K562 (cell line): Measurements from ENCODE around the gene ECSCR. TPM values are rescaled to one million over a fixed set of nuclear protein-coding genes. Genes with fewer than 3 reads are reported as not detected.

ENCODE experiments used
- ARID3B ChIP-seq: fragments of 250-450 bp; sonication (Bioruptor Pico); IDR thresholded peaks from 2 replicates; pipeline ENCODE4 v1.4.0; 2020; ENCODE audit warnings: borderline replicate concordance
- EP400 ChIP-seq: fragments of 450-650 bp; IDR thresholded peaks from 2 replicates; pipeline ENCODE4 v1.6.1; 2017; ENCODE audit warnings: antibody characterized with exemption, mild to moderate bottlenecking, moderate library complexity
- ERF ChIP-seq: fragments of 450-650 bp; formaldehyde crosslinking; IDR thresholded peaks from 2 replicates; pipeline ENCODE4 v1.4.0; 2020; ENCODE audit warnings: mild to moderate bottlenecking, mixed read lengths
- FOSL1 ChIP-seq: fragments of 200-800 bp; sonication (Bioruptor generic); conservative IDR thresholded peaks from 2 replicates; pipeline ENCODE4 v1.6.1; 2016; ENCODE audit warnings: missing genetic modification characterization, missing compliant biosample characterization
- HDAC6 ChIP-seq: IDR thresholded peaks from 2 replicates; pipeline ENCODE4 v1.6.1; 2012; ENCODE audit warnings: low read depth, mild to moderate bottlenecking, control low read depth, inconsistent platforms, low read length, moderate library complexity
- HMG20A ChIP-seq: fragments of 450-650 bp; formaldehyde crosslinking; conservative IDR thresholded peaks from 2 replicates; pipeline ENCODE4 v1.4.0; 2020; ENCODE audit warnings: mild to moderate bottlenecking, mixed read lengths
- HNRNPLL ChIP-seq: fragments of 200-400 bp; formaldehyde crosslinking; IDR thresholded peaks from 2 replicates; pipeline ENCODE4 v1.6.1; 2017; ENCODE audit warnings: low read length, low read depth, mild to moderate bottlenecking; ENCODE audit not compliant: poor library complexity, severe bottlenecking
- NR2C1 ChIP-seq, 2 experiments: fragments of 450-650 bp; IDR thresholded peaks; 2 replicates each; pipeline ENCODE4 v1.6.1; 2017; ENCODE audit warnings: mild to moderate bottlenecking in 2 of 2, antibody characterized with exemption in 1 of 2, inconsistent platforms in 1 of 2, missing compliant biosample characterization in 1 of 2, missing genetic modification characterization in 1 of 2
- PURB ChIP-seq: sonication (generic); formaldehyde crosslinking; IDR thresholded peaks from 2 replicates; pipeline ENCODE4 v1.9.0; 2021; ENCODE audit warnings: low read depth, mild to moderate bottlenecking, missing genetic modification reagents
- SAP30 ChIP-seq: fragments of 200-600 bp; sonication (generic); IDR thresholded peaks from 2 replicates; pipeline ENCODE4 v1.6.1; 2012; ENCODE audit warnings: borderline replicate concordance, low read depth, mild to moderate bottlenecking, moderate library complexity, low read length, control low read depth, inconsistent platforms; ENCODE audit not compliant: insufficient read depth, poor library complexity, severe bottlenecking
- SMARCA5 ChIP-seq: fragments of 450-650 bp; IDR thresholded peaks from 2 replicates; pipeline ENCODE4 v1.6.1; 2016
- SMARCE1 ChIP-seq: fragments of 450-650 bp; IDR thresholded peaks from 2 replicates; pipeline ENCODE4 v1.7.1; 2016; ENCODE audit warnings: mild to moderate bottlenecking
- SPI1 ChIP-seq: IDR thresholded peaks from 2 replicates; pipeline ENCODE4 v1.6.1; 2011; ENCODE audit warnings: low read depth, low read length, control low read depth, borderline replicate concordance
- SREBF2 ChIP-seq: sonication (generic); formaldehyde crosslinking; IDR thresholded peaks from 2 replicates; pipeline ENCODE4 v1.4.0; 2020; ENCODE audit warnings: mild to moderate bottlenecking, missing genetic modification reagents
- TBL1XR1 ChIP-seq, 2 experiments: IDR thresholded peaks; 2 replicates each; pipeline ENCODE4 v1.6.1; 2012; ENCODE audit warnings: improper control_type of control experiment in 2 of 2, low read length in 2 of 2, mild to moderate bottlenecking in 1 of 2
- TCFL5 ChIP-seq: fragments of 250-450 bp; sonication (Bioruptor Pico); conservative IDR thresholded peaks from 2 replicates; pipeline ENCODE4 v1.6.1; 2021; ENCODE audit warnings: mild to moderate bottlenecking, moderate library complexity, matching md5 sums
- ZKSCAN1 ChIP-seq: fragments of 150-350 bp; IDR thresholded peaks from 2 replicates; pipeline ENCODE4 v1.6.1; 2016; ENCODE audit warnings: low read depth, low read length
- ZNF121 ChIP-seq: sonication (generic); formaldehyde crosslinking; conservative IDR thresholded peaks from 2 replicates; pipeline ENCODE4 v1.8.0; 2022; ENCODE audit warnings: missing genetic modification reagents
- ZNF347 ChIP-seq: fragments of 450-650 bp; formaldehyde crosslinking; IDR thresholded peaks from 2 replicates; pipeline ENCODE4 v1.4.0; 2020; ENCODE audit warnings: low read depth, mild to moderate bottlenecking, moderate library complexity
- ZNF512 ChIP-seq: IDR thresholded peaks from 2 replicates; pipeline ENCODE4 v1.6.1; 2016; ENCODE audit warnings: missing genetic modification characterization, missing compliant biosample characterization
- ZNF551 ChIP-seq: fragments of 250-450 bp; sonication (Bioruptor Pico); IDR thresholded peaks from 2 replicates; pipeline ENCODE4 v1.5.0; 2021; ENCODE audit warnings: mild to moderate bottlenecking, moderate library complexity
- ZNF583 ChIP-seq: fragments of 250-450 bp; sonication (Bioruptor Pico); IDR thresholded peaks from 2 replicates; pipeline ENCODE4 v1.4.0; 2020
- ZNF778 ChIP-seq: fragments of 450-650 bp; formaldehyde crosslinking; IDR thresholded peaks from 2 replicates; pipeline ENCODE4 v1.4.0; 2020; ENCODE audit warnings: mild to moderate bottlenecking, moderate library complexity
- polyA plus RNA-seq, 8 experiments: library from polyadenylated mRNA; depleted of rRNA in 4 of 8; stranded (reverse) in 5 of 8; unstranded in 3 of 8; fragments of >200 nt; fragmentation: Nextera tagmentation in 2 of 8; fragmentation: Illumina TruSeq in 1 of 8; extraction: Ambion mirVana in 2 of 8; extraction: Trizol in 1 of 8; gene quantifications; 2 replicates each; pipeline versions ENCODE4 v1.2.1 to v1.2.3, GENCODE V29; 2011 to 2014; ENCODE audit warnings: inconsistent platforms in 1 of 8, missing spikeins in 1 of 8
- total RNA-seq, 7 experiments: library from RNA; depleted of rRNA in 6 of 7; stranded (reverse); fragments of >200 nt in 6 of 7; fragmentation: Illumina TruSeq in 2 of 7; extraction: Trizol in 2 of 7; gene quantifications; 2 replicates each; pipeline versions ENCODE4 v1.2.1 to v1.2.3, GENCODE V29; 2011 to 2021; ENCODE audit warnings: low replicate concordance in 1 of 7
- TF ChIP-seq, protein P1 (sequence below): fragments of 250-450 bp; sonication (Bioruptor Pico); IDR thresholded peaks from 2 replicates; pipeline ENCODE4 v1.4.0; 2020; ENCODE audit warnings: mild to moderate bottlenecking

Gene ECSCR
- total and polyA plus RNA-seq, 9 of the 15 experiments (the other 6 are each of a cell fraction or from before 2014, with no cell fraction given), result 0.10 to 0.25 (median 0.13) TPM; not detected in 6

GRCh38 chr5:139482050-139482889 is 19.7 kb upstream of the ECSCR start, which contains the start of gene STING1 (continued):
- TF ChIP-seq HMG20A (CRISPR knock-in tag), result no peak
- TF ChIP-seq ZNF512 (tag), result no peak
- peak; percentile 63; the same call in 1 of the 2 replicates for TF ChIP-seq SPI1
- peak; percentile 53; the same call in 1 of the 2 replicates for TF ChIP-seq ZKSCAN1
- no peak for TF ChIP-seq ZNF778 (CRISPR knock-in tag)
- TF ChIP-seq PURB, result no peak
- TF ChIP-seq ZNF551 (CRISPR knock-in tag), result no peak
- peak; percentile 30; the same call in 1 of the 2 replicates for TF ChIP-seq ERF (CRISPR knock-in tag)
- no peak for TF ChIP-seq SAP30
- no peak for TF ChIP-seq SMARCA5
- TF ChIP-seq SMARCE1, result 0 out of 2 replicates have a peak, but pooled peaks have one; percentile 23
- peak; percentile 63; the same call in 1 of the 2 replicates for TF ChIP-seq TCFL5 (CRISPR knock-in tag)
- peak; percentile 83 for TF ChIP-seq NR2C1 (IDR thresholded peaks at IDR 0.05)
- TF ChIP-seq NR2C1 (tag; IDR thresholded peaks at IDR 0.05), result peak; percentile 89
- no peak for TF ChIP-seq SREBF2 (CRISPR knock-in tag)
- TF ChIP-seq ZNF121 (CRISPR knock-in tag), result no peak
- TF ChIP-seq, protein P1, sequence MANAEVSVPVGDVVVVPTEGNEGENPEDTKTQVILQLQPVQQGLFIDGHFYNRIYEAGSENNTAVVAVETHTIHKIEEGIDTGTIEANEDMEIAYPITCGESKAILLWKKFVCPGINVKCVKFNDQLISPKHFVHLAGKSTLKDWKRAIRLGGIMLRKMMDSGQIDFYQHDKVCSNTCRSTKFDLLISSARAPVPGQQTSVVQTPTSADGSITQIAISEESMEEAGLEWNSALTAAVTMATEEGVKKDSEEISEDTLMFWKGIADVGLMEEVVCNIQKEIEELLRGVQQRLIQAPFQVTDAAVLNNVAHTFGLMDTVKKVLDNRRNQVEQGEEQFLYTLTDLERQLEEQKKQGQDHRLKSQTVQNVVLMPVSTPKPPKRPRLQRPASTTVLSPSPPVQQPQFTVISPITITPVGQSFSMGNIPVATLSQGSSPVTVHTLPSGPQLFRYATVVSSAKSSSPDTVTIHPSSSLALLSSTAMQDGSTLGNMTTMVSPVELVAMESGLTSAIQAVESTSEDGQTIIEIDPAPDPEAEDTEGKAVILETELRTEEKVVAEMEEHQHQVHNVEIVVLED, result 0 out of 2 replicates have a peak, but pooled peaks have one; percentile 10
- TF ChIP-seq ZNF347, result no peak
- TF ChIP-seq HNRNPLL, result no peak
- TF ChIP-seq EP400, result peak; percentile 61
- TF ChIP-seq FOSL1, result peak; percentile 51; the same call in 1 of the 2 replicates
- TF ChIP-seq ARID3B, result peak; percentile 82
- no peak for TF ChIP-seq ZNF583 (CRISPR knock-in tag)
- TF ChIP-seq TBL1XR1 (IDR thresholded peaks at IDR 0.05; ENCODE audit: low read length in 2 of 2), result peak in 1 of 2 experiments; percentile 10; a peak in 1 of 4 replicates
- no peak for TF ChIP-seq HDAC6
